HG03457 (cell line): Measurements from ENCODE around the gene TMEM232.

ENCODE experiments used
- ATAC-seq: cut with Tn5 transposase; IDR thresholded peaks from one replicate; pipeline ENCODE4 v1.9.1; 2021; ENCODE audit warnings: moderate number of reproducible peaks; ENCODE audit not compliant: unreplicated experiment

Gene TMEM232

GRCh38 chr5:110634475-110634874, 92.0 kb downstream of the TMEM232 start:
- no peak for ATAC-seq

DNA sequence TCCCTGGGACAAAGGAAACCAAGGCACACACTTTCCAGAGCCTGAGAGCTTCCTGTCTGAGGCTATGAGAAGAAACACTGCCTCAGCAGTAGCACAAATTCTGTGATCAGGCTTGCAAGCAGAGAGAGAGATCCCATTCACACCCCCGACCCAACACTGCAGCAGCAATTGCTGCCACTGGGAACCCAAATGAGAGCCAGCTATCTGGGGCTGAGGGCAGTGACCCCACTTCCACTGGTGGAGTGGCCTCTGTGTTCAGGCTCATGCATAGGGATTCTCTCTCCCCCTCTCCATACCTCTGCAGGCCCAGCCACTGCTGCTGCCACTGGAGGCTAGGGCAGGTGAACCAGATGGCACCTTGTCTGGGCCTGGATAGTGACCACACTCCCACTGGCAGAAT, 95.2 kb downstream of the TMEM232 start:
- no peak for ATAC-seq

GRCh38 chr5:110630350-110630749, 96.1 kb downstream of the TMEM232 start:
- no peak for ATAC-seq

DNA sequence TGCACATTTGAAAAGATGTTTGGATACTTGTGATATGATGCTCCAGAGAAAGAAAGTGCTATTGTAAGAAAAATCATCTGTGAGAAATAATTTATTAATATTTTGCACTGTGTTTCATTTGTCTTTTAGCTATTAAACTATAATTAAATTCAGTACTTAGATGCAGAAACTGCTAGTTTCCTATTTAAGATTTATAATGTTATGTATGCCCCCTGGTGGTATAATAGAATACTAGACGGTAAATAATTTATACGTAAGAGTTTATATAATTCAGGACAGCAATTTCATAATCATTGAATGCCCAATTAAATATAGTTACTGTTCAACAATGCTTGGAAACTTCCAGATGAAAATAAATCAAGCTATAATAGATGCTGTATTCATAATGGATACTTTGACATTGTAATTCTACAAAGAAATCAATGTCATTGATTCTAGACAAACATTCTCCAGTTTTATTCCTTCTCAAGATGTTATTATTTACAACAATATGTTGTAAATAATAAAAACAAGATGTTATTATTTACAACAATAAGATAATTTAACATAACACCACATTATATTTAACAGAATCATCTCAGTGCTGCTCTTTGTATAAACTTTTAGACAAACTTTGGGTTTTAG, 101.0 kb downstream of the TMEM232 start:
- ATAC-seq: no peak

DNA sequence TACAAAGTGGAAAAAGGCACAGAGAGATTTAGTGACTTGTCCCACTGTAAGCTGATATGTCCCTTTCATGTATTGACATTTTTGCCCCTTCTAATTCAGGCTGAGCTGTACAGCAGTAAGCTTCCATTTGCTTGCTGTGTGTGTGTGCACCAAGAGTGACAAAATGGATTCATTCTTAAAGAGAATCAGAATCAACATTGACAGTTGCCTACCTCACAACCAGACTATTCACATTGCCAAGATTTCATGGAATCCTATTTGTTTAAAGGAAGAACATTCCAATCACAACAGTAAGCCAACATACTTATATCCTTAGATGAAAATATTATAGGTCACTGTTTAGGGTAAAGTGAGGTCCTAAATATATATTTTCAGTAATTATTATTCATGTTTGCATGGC, 102.6 kb downstream of the TMEM232 start:
- no peak for ATAC-seq

- ATAC-seq: no peak
Observed at GRCh38 chr5:110618941-110619340, 107.5 kb downstream of the TMEM232 start.

GRCh38 chr5:110616009-110616408, 110.5 kb downstream of the TMEM232 start:
- no peak for ATAC-seq

GRCh38 chr5:110612794-110613247, 113.7 kb downstream of the TMEM232 start:
- no peak for ATAC-seq

- ATAC-seq: no peak
Observed at GRCh38 chr5:110611817-110612216, 114.7 kb downstream of the TMEM232 start.

DNA sequence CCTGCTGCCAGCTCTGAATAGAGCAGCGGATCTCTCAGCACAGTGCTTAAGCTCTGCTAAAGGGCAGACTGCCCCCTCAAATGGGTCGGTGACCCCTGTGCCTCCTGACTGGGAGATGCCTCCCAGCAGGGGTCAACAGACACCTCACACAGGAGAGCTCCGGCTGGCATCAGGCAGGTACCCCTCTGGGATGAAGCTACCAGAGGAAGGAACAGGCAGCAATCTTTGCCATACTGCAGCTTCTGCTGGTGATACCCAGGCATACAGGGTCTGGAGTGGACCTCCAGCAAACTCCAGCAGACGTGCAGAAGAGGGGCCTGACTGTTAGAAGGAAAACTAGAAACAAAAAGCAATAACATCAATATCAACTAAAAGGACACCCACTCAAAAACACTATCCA, 131.6 kb downstream of the TMEM232 start:
- ATAC-seq: no peak

GRCh38 chr5:110590187-110590586, 136.3 kb downstream of the TMEM232 start:
- ATAC-seq: no peak

GRCh38 chr5:110588286-110588980, 138.0 kb downstream of the TMEM232 start:
- no peak for ATAC-seq

- no peak for ATAC-seq
Observed at GRCh38 chr5:110580625-110581024, 145.8 kb downstream of the TMEM232 start.

DNA sequence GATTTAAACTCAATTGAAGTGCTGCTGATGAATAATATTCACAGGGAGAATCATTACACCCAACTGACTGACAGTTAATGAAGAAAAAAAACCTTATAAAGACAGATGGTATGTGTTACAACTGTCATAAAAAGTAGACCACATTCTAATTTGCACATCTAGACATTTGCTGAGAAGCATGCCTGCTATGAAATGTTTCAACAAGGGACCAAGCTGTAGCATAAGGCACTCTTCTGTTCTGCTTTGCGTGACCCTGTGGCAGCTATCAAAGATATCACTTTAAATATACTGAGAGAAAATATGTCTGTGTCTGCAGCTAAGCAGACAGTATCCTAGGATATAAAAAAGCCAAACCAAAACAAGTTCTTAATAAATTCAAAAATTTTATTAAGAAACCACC, 153.7 kb downstream of the TMEM232 start:
- no peak for ATAC-seq

DNA sequence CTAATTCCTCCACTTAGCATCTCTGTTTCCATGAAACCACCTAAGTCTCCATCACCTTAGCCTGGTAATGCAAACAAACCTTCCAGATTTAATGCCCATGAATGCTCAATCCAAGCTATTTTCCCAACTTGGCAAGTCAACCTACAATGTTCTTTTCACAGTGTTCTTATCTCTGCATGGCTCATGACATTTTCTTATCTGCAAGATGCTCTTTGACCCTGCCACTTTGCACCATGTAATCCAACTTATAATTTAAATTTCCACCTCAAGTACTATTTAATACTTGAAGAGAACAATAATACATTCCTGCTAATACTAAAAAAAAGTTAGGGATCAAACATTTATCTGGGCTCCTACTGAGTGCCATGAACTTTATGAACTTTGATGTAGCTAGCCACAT, 164.3 kb downstream of the TMEM232 start:
- ATAC-seq: no peak

DNA sequence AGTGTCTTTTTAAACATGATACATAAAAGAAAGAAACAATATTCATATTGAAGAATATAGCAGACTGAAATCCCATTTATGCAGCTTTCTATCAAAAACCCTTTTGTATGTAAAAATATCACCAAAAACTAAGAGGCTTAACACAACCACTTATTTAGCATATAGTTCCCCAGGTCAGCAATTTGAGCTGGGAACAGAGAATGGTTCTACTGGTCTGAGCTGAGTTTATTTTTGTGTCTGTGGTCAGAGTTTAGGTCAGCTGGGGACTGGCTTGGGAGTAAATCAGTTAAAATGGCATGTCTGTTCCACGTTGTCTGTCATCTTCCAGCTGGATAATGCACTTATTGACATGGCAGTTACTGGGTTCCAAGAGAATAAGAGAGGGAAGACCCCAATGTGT, 165.0 kb downstream of the TMEM232 start:
- ATAC-seq: no peak

DNA sequence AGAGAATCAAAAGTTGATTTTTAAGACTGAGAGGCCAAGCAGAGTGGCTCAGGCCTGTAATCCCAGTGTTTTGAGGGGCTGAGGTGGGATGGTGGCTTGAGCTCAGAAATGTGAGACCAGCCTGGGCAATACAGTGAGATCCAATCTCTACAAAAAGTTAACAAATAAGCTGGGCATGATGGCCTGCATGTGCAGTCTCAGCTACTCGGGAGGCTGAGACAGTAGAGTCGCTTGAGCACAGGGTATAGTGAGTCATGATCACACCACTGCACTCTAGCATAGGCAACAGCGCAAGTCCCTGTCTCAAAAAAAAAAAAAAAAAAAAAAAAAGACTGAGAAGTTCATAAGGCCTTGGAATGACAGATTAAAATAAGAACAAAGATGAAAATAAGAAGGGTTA, 177.2 kb downstream of the TMEM232 start:
- ATAC-seq: no peak

DNA sequence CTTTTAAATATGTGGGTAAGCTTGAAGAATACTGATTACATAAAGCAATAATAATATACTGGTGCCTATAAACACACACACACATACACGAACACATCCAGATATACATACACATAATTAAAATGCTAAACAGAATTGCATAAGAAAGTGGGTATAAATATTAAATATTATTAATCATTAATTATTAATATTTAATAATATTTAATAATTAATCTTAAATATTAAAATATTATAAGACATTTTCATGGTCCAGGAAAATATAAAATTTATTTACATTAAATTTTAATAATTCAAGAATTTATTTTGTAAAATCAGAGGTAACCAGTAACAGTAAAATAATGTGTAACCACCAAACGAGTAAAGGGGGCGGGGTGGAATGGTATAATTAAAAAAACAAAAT, 178.3 kb downstream of the TMEM232 start:
- no peak for ATAC-seq

- no peak for ATAC-seq
Observed at GRCh38 chr5:110547495-110547894, 179.0 kb downstream of the TMEM232 start.

DNA sequence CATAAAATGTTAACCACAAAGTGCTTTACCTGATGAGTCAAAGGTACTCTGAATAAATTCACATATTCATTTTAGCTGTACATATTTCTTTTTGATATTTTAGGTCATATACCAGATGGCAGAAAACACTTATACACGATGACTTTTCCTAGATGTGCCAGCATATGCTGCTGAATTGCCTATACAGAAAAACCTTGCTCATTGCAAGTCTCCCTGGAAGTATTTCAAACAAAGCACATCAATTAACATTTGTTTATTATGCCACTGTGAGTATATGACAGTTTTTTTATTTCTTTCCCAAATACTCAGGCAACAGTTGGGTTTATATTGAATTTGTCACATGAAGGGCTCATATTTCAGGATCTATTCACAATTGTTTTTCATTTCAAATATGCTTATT, 180.8 kb downstream of the TMEM232 start:
- no peak for ATAC-seq

DNA sequence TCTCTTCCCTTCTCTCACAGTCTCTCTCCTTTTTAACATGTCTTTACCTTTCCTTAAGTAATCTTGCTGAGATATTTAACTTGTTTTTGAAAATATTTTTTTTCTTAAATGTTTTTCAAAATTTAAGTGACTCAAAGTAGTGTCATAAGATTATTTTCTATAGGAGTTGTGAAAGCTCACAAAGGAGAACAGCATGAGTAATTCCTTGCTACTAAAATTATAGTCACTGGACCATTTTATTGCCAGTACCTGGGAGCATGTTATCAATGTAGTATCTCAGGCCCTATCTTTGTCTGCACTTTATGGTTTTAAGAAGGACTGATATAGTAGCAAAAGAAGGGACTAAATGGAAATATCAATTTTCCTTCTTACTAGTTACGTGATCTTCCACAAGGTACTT, 181.9 kb downstream of the TMEM232 start:
- no peak for ATAC-seq

DNA sequence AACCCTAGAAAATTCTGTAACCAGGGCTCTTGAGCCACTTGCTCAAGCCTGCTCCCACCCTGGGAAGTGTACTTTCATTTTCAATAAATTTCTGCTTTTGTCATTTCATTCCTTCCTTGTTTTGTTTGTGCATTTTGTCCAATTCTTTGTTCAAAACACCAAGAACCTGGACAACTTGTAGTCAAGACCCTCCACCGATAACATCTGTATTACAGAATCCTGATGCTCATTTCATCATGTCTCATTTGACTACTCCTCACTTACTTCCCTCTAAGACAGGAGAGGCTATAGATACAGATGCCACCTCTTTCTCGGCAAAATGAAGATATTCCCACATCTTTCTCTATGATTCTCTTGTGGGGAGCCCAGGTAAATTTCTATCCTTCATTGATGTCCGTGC, 183.5 kb downstream of the TMEM232 start:
- ATAC-seq: no peak
